Measurements from ENCODE around the gene AIF1L. TPM values are rescaled to one million over a fixed set of nuclear protein-coding genes. Genes with fewer than 3 reads are reported as not detected.
A peak's percentile ranks its signal among the peaks of the same experiment; 100 is the strongest.
"Not testable (repeated sequence)": the region's sequence is repeated elsewhere in the genome, so short reads cannot be mapped to it uniquely, and the experiment has no call there.

Gene AIF1L
- polyA plus RNA-seq, 3 donors, result not detected

- Histone ChIP-seq H3K27ac (ENCODE audit: low read depth in 1 of 2, low read length in 2 of 2) (no peak overlapping the region), H4K20me1 (ENCODE audit: insufficient read depth, low read length) (no peaks in the 10 kb centered on the region), H3K4me1 (ENCODE audit: control insufficient read depth in 1 of 2, insufficient read depth in 2 of 2, low read length in 2 of 2) (peaks cover 0 to 4% of the 10 kb centered on the region in 2 donors), H2AFZ (ENCODE audit: insufficient read depth, low read depth, low read length, poor library complexity, severe bottlenecking) (no peak overlapping the region), H3K79me2 (ENCODE audit: insufficient read depth, low read length) (no peaks in the 10 kb centered on the region), H3K36me3 (replicated peaks in 1 of 2; ENCODE audit: control insufficient read depth in 1 of 2, insufficient read depth in 2 of 2, low read length in 2 of 2) (no peaks in the 10 kb centered on the region), H3K27me3 (ENCODE audit: control insufficient read depth in 2 of 2, insufficient read depth in 2 of 2, low read length in 2 of 2) (peaks cover 0 to 3% of the 10 kb centered on the region in 2 donors), H3K4me3 (replicated peaks in 1 of 3; ENCODE audit: low read depth in 2 of 3, low read length in 3 of 3) (no peak overlapping the region), H3K4me2 (replicated peaks; ENCODE audit: extremely low read depth, low read length, poor library complexity, severe bottlenecking) (no peak overlapping the region), H3K9me3 (replicated peaks in 1 of 2; ENCODE audit: control insufficient read depth in 1 of 2, insufficient read depth in 1 of 2, low read length in 2 of 2) (no peaks in the 10 kb centered on the region), H3K9ac (ENCODE audit: insufficient read depth, low read length, poor library complexity, severe bottlenecking) (no peak overlapping the region)
- Mint-ChIP-seq H3K4me3 (no peak overlapping the region), H3K27ac (no peak overlapping the region), H3K4me1 (peaks cover 5% of the 10 kb centered on the region), H3K9me3 (no peaks in the 10 kb centered on the region), H3K27me3 (ENCODE audit: low read depth in 3 of 3) (peaks cover 5 to 8% (median 8%) of the 10 kb centered on the region in 3 donors), H3K36me3 (no peaks in the 10 kb centered on the region)
- no peak for TF ChIP-seq CTCF (IDR thresholded peaks at IDR 0.05)
- intact Hi-C loops (cut with micrococcal nuclease), result no loop called here
- DNase-seq, result no peak
- 83% methylated on average over 2 of the region's 8 CpGs for WGBS (ENCODE audit: insufficient coverage)
Measured at GRCh38 chr9:131113655-131114054, 17.3 kb downstream of the AIF1L start.

GRCh38 chr9:131114084-131114535 lies 17.8 kb downstream of the AIF1L start:
- no peak overlapping the region for H3K4me2 ChIP-seq (replicated peaks; ENCODE audit: extremely low read depth, low read length, poor library complexity, severe bottlenecking)
- no peaks in the 10 kb centered on the region for H3K36me3 ChIP-seq (replicated peaks in 1 of 2; ENCODE audit: control insufficient read depth in 1 of 2, insufficient read depth in 2 of 2, low read length in 2 of 2)
- peak overlapping the region in 1 of 7 donors; percentile 24 for H3K27ac Mint-ChIP-seq
- peaks cover 5 to 8% (median 8%) of the 10 kb centered on the region in 3 donors for H3K27me3 Mint-ChIP-seq (ENCODE audit: low read depth in 3 of 3)
- no peak overlapping the region for H2AFZ ChIP-seq (ENCODE audit: insufficient read depth, low read depth, low read length, poor library complexity, severe bottlenecking)
- H3K9ac ChIP-seq (ENCODE audit: insufficient read depth, low read length, poor library complexity, severe bottlenecking), result no peak overlapping the region
- H3K27me3 ChIP-seq (ENCODE audit: control insufficient read depth in 2 of 2, insufficient read depth in 2 of 2, low read length in 2 of 2), result peaks cover 0 to 3% of the 10 kb centered on the region in 2 donors
- no peaks in the 10 kb centered on the region for H3K79me2 ChIP-seq (ENCODE audit: insufficient read depth, low read length)
- H3K4me1 Mint-ChIP-seq, result peaks cover 5% of the 10 kb centered on the region
- no peaks in the 10 kb centered on the region for H4K20me1 ChIP-seq (ENCODE audit: insufficient read depth, low read length)
- H3K4me3 ChIP-seq (replicated peaks in 1 of 3; ENCODE audit: low read depth in 2 of 3, low read length in 3 of 3), result no peak overlapping the region
- H3K9me3 Mint-ChIP-seq, result no peaks in the 10 kb centered on the region
- H3K4me1 ChIP-seq (ENCODE audit: control insufficient read depth in 1 of 2, insufficient read depth in 2 of 2, low read length in 2 of 2), result peaks cover 0 to 4% of the 10 kb centered on the region in 2 donors
- 88% methylated on average over 8 of the region's 8 CpGs for WGBS (ENCODE audit: insufficient coverage)
- intact Hi-C loops (cut with micrococcal nuclease), result no loop called here
- no peaks in the 10 kb centered on the region for H3K36me3 Mint-ChIP-seq
- H3K4me3 Mint-ChIP-seq, result no peak overlapping the region
- no peaks in the 10 kb centered on the region for H3K9me3 ChIP-seq (replicated peaks in 1 of 2; ENCODE audit: control insufficient read depth in 1 of 2, insufficient read depth in 1 of 2, low read length in 2 of 2)
- TF ChIP-seq CTCF (IDR thresholded peaks at IDR 0.05), result no peak
- no peak for DNase-seq
- no peak overlapping the region for H3K27ac ChIP-seq (ENCODE audit: low read depth in 1 of 2, low read length in 2 of 2)

- H3K27me3 Mint-ChIP-seq (ENCODE audit: low read depth in 3 of 3); H3K4me3 Mint-ChIP-seq; DNase-seq; H3K36me3 Mint-ChIP-seq; H3K9me3 ChIP-seq (replicated peaks in 1 of 2; ENCODE audit: control insufficient read depth in 1 of 2, insufficient read depth in 1 of 2, low read length in 2 of 2); H4K20me1 ChIP-seq (ENCODE audit: insufficient read depth, low read length); H3K27ac Mint-ChIP-seq; H3K27ac ChIP-seq (ENCODE audit: low read depth in 1 of 2, low read length in 2 of 2); H3K36me3 ChIP-seq (replicated peaks in 1 of 2; ENCODE audit: control insufficient read depth in 1 of 2, insufficient read depth in 2 of 2, low read length in 2 of 2); H3K4me3 ChIP-seq (replicated peaks in 1 of 3; ENCODE audit: low read depth in 2 of 3, low read length in 3 of 3); H3K4me1 ChIP-seq (ENCODE audit: control insufficient read depth in 1 of 2, insufficient read depth in 2 of 2, low read length in 2 of 2); intact Hi-C loops (cut with micrococcal nuclease); H3K4me2 ChIP-seq (replicated peaks; ENCODE audit: extremely low read depth, low read length, poor library complexity, severe bottlenecking); H3K79me2 ChIP-seq (ENCODE audit: insufficient read depth, low read length); H3K9me3 Mint-ChIP-seq; H3K9ac ChIP-seq (ENCODE audit: insufficient read depth, low read length, poor library complexity, severe bottlenecking); H3K4me1 Mint-ChIP-seq; H3K27me3 ChIP-seq (ENCODE audit: control insufficient read depth in 2 of 2, insufficient read depth in 2 of 2, low read length in 2 of 2); H2AFZ ChIP-seq (ENCODE audit: insufficient read depth, low read depth, low read length, poor library complexity, severe bottlenecking): not testable (repeated sequence)
- no CpG with 5 or more reads among the region's 6 CpGs for WGBS (ENCODE audit: insufficient coverage)
Measured at GRCh38 chr9:131115360-131115742, 19.0 kb downstream of the AIF1L start.
